Fibroblast of skin of right quadriceps (primary cell): Measurements from ENCODE around the gene PPARA.
A peak's percentile ranks its signal among the peaks of the same experiment; 100 is the strongest.

Experiments
- DNase-seq: peaks from one replicate; pipeline ENCODE4 v3.0.0-alpha.2; 2013

The PPARA gene

DNA sequence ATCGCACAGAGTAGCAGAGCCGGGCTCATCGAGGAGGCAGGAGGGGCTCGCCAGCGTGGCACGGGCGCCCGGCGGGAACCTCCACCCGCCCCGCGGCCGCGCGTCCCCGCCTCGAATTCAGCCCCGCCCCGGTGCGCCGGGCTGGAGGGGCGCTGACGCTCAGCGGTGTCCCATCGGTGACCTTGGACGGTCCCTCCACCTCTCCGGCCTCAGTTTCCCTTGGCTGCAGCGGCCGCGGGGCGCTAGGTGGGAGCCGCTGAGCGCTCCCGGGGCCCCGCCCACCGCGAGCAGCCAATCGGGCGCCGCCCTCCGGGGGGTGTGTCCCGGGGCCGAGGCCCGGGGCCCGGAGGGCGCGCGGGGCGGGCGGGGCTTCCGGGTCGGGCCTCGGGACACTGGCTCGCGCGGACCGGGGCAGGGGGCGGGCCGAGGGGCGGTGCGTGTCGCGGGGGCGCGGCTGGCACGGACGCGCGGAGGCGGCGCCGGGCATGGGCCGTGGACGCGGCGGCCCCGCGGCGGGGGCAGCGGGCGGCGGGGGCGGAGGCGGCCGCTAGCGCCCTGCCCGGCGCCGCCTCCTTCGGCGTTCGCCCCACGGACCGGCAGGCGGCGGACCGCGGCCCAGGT, at the start of gene PPARA:
Gene PPARA (plus strand): TSS at position 493 of the 621 bp plus-strand sequence. CDS start 47,858 bp downstream, outside the sequence.
- peak; percentile 70 for DNase-seq

DNA sequence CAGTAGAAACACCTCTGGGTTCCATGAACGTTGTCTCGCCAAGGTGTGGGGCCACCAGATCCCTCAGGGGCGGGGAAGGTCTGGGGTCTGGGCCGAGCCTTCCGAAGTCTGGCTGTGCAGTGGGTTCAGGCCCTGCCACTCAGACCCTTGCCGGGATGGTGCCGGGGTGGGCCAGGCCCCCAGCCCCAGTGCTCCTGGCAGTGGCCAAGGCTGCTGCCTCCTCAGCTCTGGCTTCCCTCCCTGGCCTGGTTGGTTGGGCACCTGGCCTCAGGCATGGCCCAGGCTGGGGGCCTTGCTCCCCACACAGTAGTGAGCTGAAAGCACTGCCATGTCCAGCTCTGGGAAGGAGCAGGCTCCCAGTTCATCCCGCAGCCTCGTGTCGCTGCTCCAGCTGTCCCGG, 48.2 kb upstream of the PPARA start:
- no peak for DNase-seq

DNA sequence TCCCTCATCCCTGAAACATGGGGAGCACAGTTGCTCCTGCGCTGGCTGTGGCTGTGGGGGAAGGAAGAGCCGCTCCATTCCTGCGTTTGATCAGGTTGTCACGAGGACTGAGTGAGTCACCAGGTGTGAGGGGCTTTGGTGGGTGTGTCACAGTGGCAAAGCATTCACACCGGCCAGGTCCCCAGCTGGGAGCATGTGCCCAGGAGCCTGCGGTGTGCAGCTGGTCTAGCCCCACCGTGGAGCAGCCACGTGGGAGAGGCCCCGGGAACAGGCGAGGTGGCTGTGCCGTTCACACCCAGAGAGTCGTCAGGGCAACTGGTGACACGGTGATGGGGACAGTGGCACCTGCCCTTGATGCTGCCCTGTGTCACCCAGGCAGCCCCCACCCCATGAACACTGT, 47.6 kb upstream of the PPARA start:
- no peak for DNase-seq

DNA sequence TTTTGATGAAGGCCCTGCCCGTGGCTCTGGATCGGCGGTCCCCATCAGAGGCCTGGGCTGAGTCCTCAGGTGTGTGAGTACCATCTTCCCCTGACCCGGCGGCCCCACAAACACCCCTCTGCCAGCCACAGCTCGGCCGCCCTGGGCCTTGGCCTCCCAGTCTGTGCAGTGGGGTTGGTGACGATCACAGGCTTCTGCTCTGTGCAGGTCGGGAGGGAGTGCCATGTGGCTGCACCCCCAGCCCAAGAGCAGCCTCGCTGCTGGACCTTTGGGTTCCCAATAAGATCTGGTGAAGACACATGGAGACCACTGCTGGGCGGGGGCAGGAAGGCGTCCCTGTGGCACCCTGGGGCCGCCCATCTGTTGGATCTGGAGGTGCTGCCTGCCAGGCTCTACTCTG, 47.1 kb upstream of the PPARA start:
- no peak for DNase-seq

DNA sequence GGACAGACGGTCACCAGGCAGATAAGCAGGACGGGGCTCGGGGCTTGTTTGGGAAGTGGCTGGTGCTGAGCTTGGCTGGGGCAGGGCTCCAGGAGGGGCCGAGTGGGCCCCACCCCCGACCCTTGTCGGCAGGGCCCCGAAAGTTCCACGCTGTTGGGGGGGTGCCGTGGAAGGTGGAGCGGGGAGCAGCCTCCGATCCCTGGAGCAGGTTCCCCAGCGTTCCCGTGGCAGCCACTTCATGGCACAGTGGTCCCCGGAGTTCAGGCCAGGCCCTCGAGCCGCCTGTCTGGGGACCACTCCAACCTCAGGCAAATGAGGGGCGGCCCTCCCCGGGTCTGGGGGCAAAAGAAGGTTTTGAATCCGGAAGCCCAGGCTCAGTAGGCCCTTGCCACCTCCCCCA, 46.7 kb upstream of the PPARA start:
- no peak for DNase-seq

DNA sequence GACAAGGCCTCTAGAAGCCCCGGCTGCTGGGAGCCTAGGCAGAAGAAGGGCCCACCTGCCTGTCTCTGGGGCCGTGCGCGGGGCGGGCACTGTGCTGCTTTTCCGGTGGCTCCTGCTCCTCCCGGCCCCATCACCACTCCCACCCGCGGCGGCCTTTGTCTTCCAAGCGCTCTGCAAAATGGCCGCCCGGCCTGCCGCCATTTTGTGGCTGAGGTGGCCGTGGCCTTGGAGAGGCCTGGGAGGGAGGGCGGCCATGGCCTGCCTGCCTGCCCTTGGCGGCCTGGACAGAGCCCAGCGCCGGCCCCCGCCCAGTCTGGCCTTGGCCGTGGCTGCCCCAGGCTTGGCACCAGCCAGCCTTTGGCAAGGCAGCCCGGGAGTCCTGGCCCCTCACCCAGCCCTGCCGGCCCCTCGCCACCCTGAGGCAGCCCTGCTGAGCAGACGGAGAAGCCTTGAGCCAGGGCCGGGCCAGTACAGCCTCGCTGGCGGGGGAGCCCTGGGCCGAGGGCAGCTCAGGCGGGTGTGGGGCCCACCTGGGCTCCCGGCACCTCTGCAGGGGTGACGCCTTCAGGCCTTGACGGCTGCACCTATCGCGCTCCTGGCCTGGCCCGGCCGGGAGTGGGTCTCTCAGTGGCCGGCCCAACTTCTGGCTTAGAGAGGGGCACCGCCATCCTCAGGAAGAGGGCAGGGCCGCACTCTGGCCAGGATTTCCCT, 46.0 kb upstream of the PPARA start:
- DNase-seq = no peak

DNA sequence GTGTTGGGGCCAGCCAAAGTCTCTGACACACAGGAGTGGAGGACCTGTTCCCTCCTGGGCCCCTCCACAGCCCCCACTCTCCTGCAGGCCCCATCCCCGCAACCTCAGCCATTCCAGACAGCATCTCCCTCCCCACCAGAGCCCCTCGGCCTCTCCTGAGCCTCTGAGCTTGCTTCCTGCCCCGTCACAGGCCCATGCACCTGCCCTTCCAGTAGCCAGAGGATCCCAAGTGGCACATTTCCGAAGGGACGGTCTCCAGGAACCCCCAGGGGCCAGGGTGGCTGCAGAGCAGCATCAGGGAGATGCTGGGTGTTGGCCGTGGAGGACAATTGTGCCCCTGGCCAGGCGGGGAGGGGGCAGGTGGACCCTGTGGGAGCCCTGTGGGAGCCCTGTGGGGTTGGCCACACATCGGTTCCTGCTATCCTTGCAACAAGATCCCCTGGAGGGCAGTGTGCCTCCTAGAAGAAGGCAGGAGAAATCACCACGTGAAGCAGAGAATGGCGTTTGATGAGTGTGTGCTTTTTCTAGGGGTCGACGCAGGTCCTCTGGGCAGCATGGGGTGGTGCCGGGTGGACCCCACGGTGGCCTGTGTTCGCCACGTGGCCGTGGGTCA, 45.3 kb upstream of the PPARA start:
- DNase-seq = no peak

DNA sequence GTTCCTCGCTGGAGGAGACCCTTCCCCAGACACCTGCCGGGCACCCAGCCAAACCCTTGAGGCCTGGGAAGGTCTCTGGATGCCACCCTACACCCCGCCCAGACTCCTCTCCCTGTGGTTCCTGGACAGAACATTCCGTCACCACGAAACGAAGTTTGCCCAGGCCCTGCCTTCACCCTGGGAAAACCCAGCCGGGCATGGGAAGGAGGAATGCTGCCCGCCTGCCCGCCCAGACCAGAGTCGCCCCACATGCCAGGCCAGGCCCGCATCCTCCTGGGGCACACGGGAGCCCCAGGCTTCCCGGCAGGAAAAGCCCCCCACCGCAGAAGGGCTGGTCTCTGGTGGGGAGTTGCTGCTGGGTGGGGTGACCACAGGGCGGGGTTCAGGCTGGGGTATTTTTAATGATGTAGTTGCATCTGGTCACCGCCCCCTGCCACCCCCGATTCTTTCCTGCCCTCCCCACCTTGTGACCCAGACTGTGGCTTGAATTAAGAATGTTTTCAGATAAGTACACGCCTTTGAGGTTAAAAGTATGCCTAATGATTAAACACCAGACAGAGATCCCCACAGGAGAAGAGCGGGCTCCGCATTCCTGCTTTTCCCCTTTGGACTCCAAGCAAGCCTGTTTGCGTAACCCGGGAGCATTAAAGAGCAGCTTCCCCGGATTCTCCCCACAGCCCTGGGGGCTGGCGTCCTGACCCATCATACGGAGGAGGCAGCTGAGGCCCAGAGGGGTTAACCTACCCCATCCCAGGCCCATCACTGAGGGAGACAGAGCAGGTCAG, 44.6 kb upstream of the PPARA start:
- peak; percentile 70 for DNase-seq

DNA sequence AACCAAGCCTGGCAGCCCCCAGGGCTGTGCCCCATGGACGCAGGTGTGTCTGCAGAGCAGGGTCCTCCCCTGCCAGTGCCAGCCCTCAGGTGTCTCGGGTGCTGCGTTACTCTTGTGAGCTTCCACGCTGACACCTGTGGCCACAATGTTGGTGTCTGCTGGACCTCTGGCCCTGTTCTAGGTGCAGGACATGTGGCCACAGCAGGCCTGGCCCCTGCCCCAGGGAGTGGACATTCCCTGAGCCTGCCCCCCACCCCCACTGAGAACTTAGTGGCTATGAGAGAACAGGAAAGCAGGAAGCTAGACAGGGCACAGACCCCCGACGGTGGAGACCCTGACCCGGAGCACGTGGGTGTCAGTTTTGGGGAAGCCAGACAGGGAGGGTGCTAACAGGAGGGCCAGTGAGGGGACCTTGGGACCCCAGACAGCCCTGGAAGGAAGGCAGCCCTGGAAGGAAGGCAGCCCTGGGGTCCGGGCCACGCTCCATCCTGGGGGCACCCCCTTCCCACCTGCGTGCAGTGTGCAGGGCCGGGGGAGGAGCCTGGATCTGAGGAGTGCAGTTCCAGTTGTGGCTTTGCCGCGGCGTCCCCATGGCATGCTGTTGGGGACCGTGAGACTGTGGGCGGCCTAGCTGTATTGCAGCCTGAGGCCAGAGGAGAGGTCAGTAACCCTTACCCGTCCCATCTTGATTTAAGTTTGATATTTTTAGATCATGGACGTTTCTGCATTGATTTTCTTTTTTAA, 43.9 kb upstream of the PPARA start:
- DNase-seq = no peak

DNA sequence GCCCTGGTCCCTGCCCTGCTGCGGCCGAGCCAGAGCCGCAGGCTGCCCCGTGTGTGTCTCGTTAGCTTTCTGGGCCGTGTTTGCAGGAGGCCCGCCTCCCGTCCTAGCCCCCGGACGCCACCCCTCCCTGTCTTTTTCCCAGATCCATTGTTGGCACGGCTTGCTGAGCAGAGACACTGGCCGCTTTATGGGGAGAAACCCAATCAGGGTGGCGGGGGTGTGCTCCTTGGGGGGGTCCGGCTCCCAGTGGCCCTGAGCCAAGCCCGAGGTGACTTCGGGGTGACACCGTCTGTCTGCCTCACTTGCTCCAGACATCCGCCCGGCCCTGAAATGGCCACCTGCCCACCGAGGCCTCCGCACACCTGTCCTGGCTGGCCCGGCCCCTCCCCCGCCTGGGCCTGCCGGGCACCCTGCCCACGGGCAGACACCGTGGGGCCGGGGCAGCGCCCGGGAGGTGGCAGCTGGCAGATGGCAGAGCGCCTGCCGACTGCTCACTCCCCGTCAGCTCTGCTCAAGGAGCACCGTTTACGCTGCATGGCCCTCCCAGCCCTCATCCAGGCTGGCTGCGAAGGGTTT, 43.1 kb upstream of the PPARA start:
- DNase-seq = no peak

DNA sequence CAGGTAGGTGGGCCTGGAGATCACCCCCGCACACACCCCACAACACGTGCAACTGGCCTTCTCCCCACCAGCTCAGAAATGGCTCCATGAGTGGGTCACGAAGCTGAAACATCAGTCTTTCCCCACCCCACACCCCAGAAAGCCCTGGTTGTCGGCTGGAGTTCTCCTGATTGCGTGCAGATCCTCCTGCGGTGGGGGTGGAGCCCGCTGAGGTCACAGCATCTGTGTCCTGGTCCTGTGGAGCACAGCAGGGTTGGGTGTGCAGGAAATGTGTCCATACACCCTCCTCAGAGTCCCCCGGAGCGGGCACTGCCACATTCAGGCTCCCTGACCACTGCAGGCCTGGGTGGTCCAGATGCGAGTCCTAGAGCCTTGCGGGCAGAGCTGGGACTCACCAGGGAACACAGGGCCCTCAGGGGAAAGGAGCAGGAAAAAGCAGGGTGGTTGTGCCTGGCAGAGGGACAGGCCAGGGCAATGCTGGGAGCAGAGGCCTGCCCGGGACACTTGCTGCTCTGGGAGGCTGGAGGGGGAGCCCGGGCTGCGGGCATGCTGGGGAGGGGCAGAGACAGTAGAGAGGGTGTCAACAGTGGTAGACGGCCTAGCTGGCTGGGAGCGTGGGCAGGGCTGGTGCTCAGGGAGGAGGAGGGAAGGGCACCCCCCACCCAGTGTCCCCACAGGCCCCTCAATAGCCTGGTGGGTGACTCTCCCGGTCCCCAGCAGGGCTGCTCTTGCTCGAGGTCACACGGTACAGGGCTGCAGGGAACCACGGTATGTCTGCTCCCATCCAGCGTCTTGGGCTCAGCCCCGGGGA, 42.4 kb upstream of the PPARA start:
- no peak for DNase-seq

DNA sequence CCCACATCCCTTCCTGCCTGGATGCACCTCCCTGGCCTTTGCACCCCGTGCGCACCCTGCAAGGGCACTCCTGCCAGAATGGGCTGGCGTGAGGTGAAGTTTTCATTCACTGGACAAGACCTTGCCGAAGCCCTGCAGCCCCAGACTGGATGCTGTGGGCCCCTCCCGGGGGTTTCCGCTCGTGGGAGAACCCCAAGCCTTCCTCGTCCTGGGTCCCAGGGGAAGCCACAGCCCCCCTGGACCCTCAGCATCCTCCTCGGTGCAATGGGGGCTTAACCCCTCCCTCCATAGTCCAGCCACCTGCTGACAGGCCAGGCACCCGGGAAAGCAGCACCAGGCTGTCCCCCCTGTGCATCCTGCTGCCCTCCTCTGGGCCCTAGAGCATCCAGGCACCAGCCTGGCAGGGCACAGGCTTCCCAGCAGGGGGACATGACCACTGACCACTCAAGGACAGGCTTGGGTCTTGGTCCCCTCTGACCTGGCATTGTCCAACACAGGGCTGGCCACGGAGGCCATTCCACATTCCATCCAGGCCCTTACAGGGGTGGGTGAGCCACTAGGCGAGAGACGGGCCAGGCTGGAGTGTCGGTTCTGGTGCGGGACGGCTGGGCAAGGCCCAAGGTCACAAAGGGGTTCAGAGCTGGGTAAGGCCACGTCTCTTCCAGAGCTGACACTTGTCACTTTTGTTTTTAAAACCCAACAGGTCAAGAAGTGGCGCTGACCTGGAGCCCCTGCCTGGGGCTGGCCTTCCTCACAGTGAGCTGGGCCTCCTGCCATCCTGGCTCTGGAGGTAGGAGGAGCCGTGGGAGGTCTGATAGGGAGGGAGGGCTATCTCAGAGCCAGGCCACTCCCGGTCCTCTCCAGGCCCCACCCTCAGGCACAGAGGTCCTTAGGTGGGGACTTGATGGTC, 41.5 kb upstream of the PPARA start:
- no peak for DNase-seq

DNA sequence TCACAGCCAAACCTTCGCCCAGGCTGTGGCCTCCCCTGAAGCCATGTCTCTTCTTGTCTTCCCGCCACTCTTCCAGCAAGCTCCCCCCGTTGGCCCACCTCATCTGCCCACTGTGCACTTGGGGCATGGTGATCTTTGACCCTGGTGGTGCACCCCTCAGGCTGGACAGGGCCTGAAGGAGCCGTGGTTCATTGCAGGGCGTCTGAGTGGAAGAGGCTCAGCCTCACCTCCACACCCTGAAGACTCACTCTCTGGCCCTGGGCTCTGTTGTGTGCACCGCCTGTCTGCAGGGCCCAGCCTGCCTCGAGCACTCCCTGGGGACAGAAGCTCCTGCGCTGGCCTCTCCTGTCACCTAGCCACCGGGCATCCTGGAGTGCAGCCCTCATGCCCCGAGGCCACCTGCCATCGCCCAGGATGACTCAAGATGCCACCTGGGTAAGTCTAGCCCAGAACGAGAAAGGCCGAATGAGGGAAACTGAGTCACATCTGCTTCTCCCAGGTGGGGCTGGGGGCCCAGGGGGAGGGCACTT, 40.8 kb upstream of the PPARA start:
- no peak for DNase-seq

DNA sequence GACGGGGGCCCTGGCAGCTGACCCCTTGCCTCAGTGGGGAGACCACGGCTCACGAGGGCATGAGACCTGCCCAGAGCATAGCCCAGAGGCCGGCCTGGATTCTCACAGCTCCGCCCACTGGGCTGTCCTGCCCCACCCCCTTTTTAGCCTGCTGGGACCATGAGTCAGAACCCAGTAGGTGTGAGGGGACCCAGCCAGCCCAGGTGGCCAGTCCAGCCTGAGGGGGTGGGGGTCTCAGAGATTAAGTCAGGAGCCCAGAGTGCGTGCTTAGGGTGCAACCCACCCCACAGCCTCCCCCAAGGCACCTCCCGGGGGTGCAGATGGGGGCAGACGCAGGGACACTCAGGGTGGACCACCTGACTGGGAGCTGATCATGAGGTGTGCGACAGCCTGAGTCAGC, 40.1 kb upstream of the PPARA start:
- DNase-seq = no peak

DNA sequence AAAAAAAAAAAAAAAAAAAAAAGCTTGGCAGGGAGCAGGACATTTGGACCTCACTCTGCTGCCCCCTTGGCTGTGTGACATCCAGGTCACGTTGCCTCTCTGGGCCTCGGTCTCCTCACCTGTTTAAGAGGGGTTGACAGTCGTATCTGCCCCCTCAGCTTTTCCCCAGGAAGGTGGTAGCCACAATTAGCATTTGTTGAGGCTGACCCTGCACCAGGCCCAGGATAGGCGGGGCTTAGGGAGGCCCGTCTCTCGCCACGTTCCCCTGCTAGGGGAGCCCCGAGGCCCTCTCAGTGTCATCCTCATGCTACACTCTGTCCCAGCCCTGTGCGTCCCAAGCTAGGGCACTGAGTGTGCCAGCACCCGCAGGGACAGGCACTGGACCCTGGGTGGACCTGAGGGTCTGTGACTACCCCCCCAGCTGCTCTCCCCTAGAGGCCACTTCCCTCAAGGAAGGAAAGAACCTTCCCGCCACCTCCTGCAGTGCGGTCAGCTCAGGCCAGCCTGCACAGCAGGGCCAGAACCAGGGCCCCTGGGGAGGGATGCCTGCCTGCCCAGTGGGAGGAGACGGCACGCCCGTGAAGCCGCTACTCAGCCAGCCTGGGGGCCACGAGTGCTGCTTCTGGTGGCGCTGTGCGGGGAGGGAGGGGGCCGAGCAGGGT, 38.5 kb upstream of the PPARA start:
- DNase-seq = no peak

DNA sequence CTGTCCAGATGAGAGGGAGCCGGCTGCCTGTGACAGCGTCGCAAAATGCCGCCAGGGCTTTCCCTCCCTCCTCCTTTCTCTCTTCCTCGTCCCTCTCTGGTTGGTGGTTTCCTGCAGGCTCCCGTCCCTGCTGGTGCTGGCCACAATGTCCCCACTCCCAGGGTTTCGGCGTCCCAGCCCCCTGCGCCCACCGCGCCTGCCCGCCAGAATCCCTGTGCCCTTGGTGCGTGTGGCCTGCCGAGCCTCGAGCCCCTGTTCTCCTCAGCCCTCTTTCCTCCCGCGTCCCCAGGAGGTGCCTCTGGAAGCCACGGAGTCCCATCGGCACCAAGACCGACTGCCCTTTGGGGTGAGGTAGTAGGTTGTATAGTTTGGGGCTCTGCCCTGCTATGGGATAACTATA, 37.9 kb upstream of the PPARA start:
- no peak for DNase-seq

DNA sequence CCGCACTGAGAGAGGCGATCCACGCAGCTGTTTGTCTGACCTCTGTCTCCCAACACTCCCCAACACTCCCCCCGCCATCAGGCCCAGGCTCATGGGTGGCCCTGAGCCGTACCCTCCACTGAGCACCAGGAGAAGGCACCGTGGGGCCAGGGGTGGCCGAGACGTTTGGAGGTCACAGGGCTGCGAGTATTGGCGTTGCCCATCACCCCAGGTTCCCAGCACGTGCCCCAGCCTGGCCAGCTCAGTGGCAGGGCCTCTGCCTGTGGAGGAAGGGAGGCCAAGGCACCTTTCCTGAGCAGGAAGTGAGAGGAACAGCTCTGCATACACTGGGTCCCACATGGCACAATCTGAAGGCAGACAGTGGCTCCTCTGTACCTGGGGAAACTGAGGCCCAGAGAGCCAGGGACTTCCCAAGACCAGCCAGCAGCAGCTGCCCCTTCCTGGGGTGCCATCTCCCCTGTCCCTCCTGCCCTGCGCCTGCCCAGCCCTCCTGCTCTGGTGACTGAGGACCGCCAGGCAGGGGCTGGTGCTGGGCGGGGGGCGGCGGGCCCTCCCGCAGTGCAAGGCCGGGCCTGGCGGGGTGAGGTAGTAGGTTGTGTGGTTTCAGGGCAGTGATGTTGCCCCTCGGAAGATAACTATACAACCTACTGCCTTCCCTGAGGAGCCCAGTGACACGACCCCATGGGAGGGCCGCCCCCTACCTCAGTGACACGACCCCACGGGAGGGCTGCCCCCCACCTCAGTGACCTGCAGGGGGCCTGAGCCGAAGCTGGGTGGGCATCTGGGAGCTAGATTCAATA, 37.0 kb upstream of the PPARA start:
- DNase-seq = no peak

DNA sequence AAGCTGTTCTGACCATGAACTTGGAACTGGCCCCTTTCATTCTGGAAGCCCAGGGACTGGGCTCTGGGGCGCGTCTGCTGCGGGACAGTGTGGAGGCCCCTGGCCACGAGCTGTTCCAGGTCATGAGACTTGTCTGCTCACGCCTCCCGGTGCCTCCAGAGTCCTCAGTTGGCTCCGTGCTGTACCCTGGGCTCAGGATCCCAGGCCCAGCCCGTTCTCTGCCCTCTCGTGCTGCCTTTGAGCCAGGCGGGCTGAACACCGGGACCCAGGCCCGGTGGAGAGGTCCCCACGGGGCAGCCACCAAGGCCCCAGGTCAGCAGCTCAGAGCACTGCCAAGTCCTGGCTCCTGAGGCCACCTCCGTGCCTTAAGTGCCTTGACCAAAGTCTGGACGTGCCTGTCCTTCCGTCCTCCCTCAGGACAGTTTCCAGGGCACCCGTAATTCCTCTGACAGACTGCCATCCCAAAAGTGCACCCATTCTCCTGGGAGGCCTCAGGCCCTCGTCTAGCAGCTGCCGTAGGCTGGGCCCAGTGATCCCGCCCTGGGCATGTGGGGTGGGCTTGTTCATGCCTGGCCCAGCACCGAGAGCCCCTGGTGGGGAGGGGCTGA, 36.3 kb upstream of the PPARA start:
- DNase-seq = no peak
